Suppressor macrophage treated with lipopolysaccharide for 4 hours (primary cell): ENCODE results near the gene DCLK1.
A peak's percentile ranks its signal among the peaks of the same experiment; 100 is the strongest.

Experiments
- DNase-seq: peaks from one replicate; pipeline ENCODE4 v3.0.0-alpha.2; 2020

The DCLK1 gene

DNA sequence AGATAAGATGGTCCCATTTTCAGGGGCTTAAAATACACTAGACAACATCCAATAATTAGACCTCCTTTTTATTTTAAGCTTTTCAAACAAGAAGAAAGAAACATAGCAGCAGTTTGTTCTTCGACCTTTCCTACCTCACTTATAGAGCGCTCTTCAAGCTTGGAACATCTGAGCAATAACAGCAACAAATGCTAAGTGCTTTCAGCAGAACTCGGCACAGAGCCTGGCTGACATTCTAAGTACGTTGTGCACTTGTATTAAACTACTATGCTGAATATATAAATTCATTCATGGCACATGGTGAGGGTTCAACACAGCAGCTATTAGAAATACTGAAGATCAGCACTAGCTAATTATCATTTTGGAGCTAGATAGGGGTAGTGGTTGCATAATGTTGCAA lies 398.6 kb downstream of the DCLK1 start:
- DNase-seq = no peak

DNA sequence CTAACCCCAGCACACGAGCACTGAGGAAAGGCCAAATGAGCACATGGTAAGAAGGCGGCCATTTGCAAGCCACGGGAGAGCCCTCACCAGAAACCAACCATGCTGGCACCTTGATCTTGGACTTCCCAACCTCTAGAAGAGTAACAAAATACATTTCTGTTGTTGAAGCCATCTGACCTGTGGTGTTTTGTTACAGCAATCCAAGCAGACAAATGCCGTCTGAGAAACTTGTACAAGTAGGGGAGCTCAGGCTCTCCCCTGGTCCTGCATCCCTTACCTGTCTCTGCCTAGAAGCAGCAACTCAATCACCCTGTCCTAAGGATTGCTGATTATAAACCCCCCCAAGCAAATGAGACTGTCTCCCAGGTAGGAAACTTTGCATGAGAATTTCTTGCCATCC lies 399.7 kb downstream of the DCLK1 start:
- DNase-seq = no peak

GRCh38 chr13:35729926-35730627 lies 401.1 kb downstream of the DCLK1 start:
- DNase-seq = no peak

GRCh38 chr13:35727881-35728280 lies 403.3 kb downstream of the DCLK1 start:
- DNase-seq = no peak

GRCh38 chr13:35724446-35724845 lies 406.7 kb downstream of the DCLK1 start:
- DNase-seq = no peak

DNA sequence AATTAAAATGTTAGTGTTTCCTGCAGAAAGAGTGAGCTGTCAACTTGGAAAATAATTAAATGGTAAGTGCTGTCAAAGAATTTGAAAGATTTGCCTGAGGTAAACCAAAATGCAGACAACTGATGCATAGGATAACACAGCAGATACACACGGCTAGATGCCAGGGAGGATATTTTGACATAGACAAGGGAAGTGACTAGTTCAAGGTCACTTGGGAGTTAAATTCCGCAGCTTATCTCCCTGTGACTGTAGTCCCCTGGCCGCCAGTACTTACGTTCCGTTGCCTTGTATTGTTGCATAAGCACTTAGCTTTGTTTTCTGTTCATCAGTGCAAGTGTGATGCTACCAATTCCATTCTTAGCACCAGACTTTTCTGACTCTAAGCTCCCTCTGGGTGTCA lies 407.4 kb downstream of the DCLK1 start:
- DNase-seq = no peak

DNA sequence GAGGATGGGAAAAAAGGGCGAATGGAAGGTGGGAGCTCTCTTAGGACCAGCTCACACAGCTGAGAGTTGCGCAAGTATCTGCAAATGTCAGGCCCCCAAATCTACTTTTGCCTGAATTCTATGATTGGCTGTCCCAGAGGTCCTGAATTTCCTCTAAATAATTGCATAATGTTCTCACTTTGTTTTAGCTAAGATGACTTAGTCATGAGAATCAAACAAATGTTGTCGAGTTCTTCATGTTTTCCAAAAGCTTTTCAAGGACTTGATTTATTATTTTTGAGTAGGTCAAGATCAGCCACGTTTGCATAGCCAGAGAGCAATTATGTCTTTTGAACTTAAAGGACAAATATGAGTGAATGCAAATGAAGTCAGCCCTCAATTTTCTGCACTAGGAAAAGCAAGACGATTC lies 408.1 kb downstream of the DCLK1 start:
- no peak for DNase-seq

DNA sequence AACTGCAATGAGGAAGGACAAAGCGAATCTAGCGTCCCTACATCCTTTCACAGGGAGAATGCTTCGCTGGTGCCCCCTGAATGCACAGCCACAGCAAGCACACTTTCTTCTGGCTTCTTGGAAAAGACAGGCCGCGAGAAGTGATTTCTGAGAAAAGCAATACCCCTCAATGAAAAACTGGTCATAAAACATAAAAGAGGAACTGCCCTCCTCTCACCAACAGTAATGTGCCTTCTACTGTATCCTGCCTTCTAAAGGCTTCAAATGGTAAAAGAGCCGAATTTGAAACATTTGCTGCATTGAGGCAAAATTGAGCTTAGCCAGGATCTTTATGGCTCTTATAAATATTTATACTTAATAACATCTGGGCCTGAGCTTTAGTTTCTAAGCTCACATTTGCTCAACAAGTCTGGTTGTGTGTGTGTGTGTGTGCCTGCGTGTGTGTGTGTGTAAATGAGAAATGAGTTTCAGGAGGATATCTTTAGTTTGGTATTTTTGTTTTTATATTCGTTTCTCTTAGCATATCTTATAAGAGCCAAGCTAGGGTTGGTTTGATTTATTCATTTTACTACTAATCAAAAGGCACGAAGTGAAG lies 408.6 kb downstream of the DCLK1 start:
- DNase-seq = peak; percentile 0

GRCh38 chr13:35720690-35721554 lies 410.3 kb downstream of the DCLK1 start:
- DNase-seq = peak; percentile 48

DNA sequence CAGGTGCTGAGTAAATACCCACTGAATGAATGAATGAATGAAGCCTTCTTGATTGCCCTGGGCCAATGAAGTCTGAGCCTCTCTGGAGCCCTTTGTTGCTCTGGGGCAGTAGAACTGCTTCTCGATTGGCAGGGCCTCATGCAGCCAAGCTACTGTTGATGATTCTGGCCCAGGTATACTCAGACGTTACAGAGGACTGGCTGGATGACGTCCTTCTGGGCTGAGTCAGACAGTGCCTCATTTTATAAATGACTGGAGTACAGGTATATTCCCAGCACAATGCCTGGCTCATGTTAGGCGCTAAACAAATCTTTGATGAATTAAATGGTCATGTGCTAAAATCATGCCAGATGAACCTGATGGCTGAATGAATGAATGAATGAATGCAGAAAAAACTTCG lies 410.9 kb downstream of the DCLK1 start:
- no peak for DNase-seq
